GM23338 (cell line): ENCODE measurements around the gene PAF1.

Source experiments
- CREB1 ChIP-seq: fragments of 250-450 bp; sonication (Bioruptor Pico); IDR thresholded peaks from 2 replicates; pipeline ENCODE4 v1.5.0; 2020; ENCODE audit warnings: low read depth, mild to moderate bottlenecking, moderate library complexity
- CTCF ChIP-seq, 2 experiments: fragments of 200-600 bp in 1 of 2; sonication (generic) in 1 of 2; conservative IDR thresholded peaks; 2 replicates each; pipeline versions ENCODE4 v1.5.1 to v1.6.1; 2016 to 2017; ENCODE audit warnings: antibody characterized with exemption in 2 of 2, low read depth in 2 of 2, mild to moderate bottlenecking in 2 of 2, moderate library complexity in 1 of 2
- ETS1 ChIP-seq: IDR thresholded peaks from 2 replicates; pipeline ENCODE4 v1.6.1; 2016; ENCODE audit warnings: antibody characterized with exemption
- EZH2 ChIP-seq: fragments of 200-600 bp; sonication (generic); IDR thresholded peaks from one replicate; pipeline ENCODE4 v1.8.0; 2017; ENCODE audit warnings: antibody characterized with exemption, mild to moderate bottlenecking, low read depth; ENCODE audit not compliant: unreplicated experiment
- EZH2phosphoT487 ChIP-seq: fragments of 200-600 bp; sonication (generic); IDR thresholded peaks from one replicate; pipeline ENCODE4 v1.8.1; 2018; ENCODE audit warnings: antibody characterized with exemption; ENCODE audit not compliant: unreplicated experiment
- JUNB ChIP-seq: IDR thresholded peaks from one replicate; pipeline ENCODE4 v1.6.1; 2016; ENCODE audit warnings: antibody characterized with exemption; ENCODE audit not compliant: unreplicated experiment
- NANOG ChIP-seq: IDR thresholded peaks from 2 replicates; pipeline ENCODE4 v1.6.1; 2016; ENCODE audit warnings: antibody characterized with exemption, borderline replicate concordance
- POLR2AphosphoS5 ChIP-seq: IDR thresholded peaks from 2 replicates; pipeline ENCODE4 v1.6.1; 2016; ENCODE audit warnings: antibody characterized with exemption, low read depth
- REST ChIP-seq: IDR thresholded peaks from one replicate; pipeline ENCODE4 v1.6.1; 2018; ENCODE audit warnings: antibody characterized with exemption; ENCODE audit not compliant: unreplicated experiment
- STAT1 ChIP-seq: IDR thresholded peaks from one replicate; pipeline ENCODE4 v1.6.1; 2016; ENCODE audit warnings: antibody characterized with exemption; ENCODE audit not compliant: unreplicated experiment
- ZNF114 ChIP-seq: fragments of 250-450 bp; sonication (Bioruptor Pico); IDR thresholded peaks from 2 replicates; pipeline ENCODE4 v1.5.0; 2020; ENCODE audit warnings: mild to moderate bottlenecking, moderate library complexity
- ZNF331 ChIP-seq: fragments of 250-450 bp; sonication (Bioruptor Pico); IDR thresholded peaks from 2 replicates; pipeline ENCODE4 v1.5.0; 2020; ENCODE audit warnings: low read depth, mild to moderate bottlenecking, moderate library complexity
- ZNF462 ChIP-seq: fragments of 250-450 bp; sonication (Bioruptor Pico); IDR thresholded peaks from 2 replicates; pipeline ENCODE4 v1.5.0; 2020; ENCODE audit warnings: mild to moderate bottlenecking, moderate library complexity

- TF ChIP-seq CTCF (conservative IDR thresholded peaks at IDR 0.05; ENCODE audit: low read depth in 2 of 2) (no peak), POLR2AphosphoS5 (no peak), REST (no peak), EZH2 (no peak), CREB1 (CRISPR knock-in tag) (no peak), STAT1 (no peak), EZH2phosphoT487 (no peak), NANOG (no peak), JUNB (no peak), ETS1 (no peak), ZNF114 (no peak), ZNF331 (no peak), ZNF462 (CRISPR knock-in tag) (no peak)
Measured at GRCh38 chr19:39377373-39378362, 13.2 kb downstream of the PAF1 start.
